Naive thymus-derived CD4-positive, alpha-beta T cell (primary cell): Measurements from ENCODE around the gene CHRNA4. TPM values are rescaled to one million over a fixed set of nuclear protein-coding genes. Genes with fewer than 3 reads are reported as not detected.
A peak's percentile ranks its signal among the peaks of the same experiment; 100 is the strongest.

ENCODE experiments used
- ATAC-seq: fragments of 150-1000 bp; cut with Tn5 transposase; 2 replicates; pipeline ENCODE4 v1.10.0; 2021; ENCODE audit warnings: mild to moderate bottlenecking, moderate library complexity
- CTCF ChIA-PET: fragments of 350-600 bp; sonication (Branson Sonifier 250); formaldehyde crosslinking; loops from one replicate; lab custom pipeline; 2021; ENCODE audit warnings: antibody characterized with exemption; lab: Charles Lee
- POLR2A ChIA-PET: fragments of 350-600 bp; sonication (Branson Sonifier 250); formaldehyde crosslinking; loops from one replicate; lab custom pipeline; 2021; ENCODE audit warnings: antibody characterized with exemption, inconsistent platforms; lab: Charles Lee
- DNase-seq, 9 donors: peaks; one replicate each; pipeline versions ENCODE4 v3.0.0 to v3.0.0-alpha.2; 2020 to 2022; ENCODE audit warnings: mixed read lengths in 1 of 9
- H3K27ac ChIP-seq: one replicate; pipeline ENCODE4 v1.7.0; 2013; ENCODE audit warnings: mild to moderate bottlenecking, low read depth, low read length, moderate library complexity
- H3K27me3 ChIP-seq, 2 donors: one replicate each; pipeline ENCODE4 v1.7.0; 2013; ENCODE audit warnings: low read length in 2 of 2, mild to moderate bottlenecking in 2 of 2, moderate library complexity in 2 of 2; ENCODE audit not compliant: control insufficient read depth in 2 of 2, insufficient read depth in 2 of 2
- H3K36me3 ChIP-seq, 3 experiments: 1 replicate in 2 of 3; 2 replicates in 1 of 3; pipeline ENCODE4 v1.7.0; 2013; ENCODE audit warnings: low read length in 3 of 3, mild to moderate bottlenecking in 3 of 3, moderate library complexity in 1 of 3; ENCODE audit not compliant: insufficient read depth in 3 of 3, control insufficient read depth in 2 of 3
- H3K4me1 ChIP-seq, 2 donors: one replicate each; pipeline ENCODE4 v1.7.0; 2013; ENCODE audit warnings: low read length in 2 of 2, mild to moderate bottlenecking in 2 of 2, moderate library complexity in 1 of 2; ENCODE audit not compliant: control insufficient read depth in 2 of 2, insufficient read depth in 2 of 2
- H3K4me3 ChIP-seq: 2 replicates; pipeline ENCODE4 v1.7.0; 2013; ENCODE audit warnings: mild to moderate bottlenecking, low read length
- H3K9me3 ChIP-seq, 3 experiments: 1 replicate in 2 of 3; 2 replicates in 1 of 3; pipeline ENCODE4 v1.7.0; 2013; ENCODE audit warnings: low read length in 3 of 3; ENCODE audit not compliant: control insufficient read depth in 2 of 3
- H3K27ac Mint-ChIP-seq, 9 donors: one replicate each; pipeline ENCODE4 v1.8.0; 2020 to 2022; ENCODE audit warnings: mixed read lengths in 9 of 9, mild to moderate bottlenecking in 8 of 9, moderate library complexity in 5 of 9, inconsistent platforms in 2 of 9
- H3K27me3 Mint-ChIP-seq, 5 donors: one replicate each; pipeline ENCODE4 v1.8.0; 2021 to 2022; ENCODE audit warnings: mixed read lengths in 5 of 5, mild to moderate bottlenecking in 1 of 5
- H3K36me3 Mint-ChIP-seq, 5 donors: one replicate each; pipeline ENCODE4 v1.8.0; 2020 to 2022; ENCODE audit warnings: mixed read lengths in 5 of 5, mild to moderate bottlenecking in 3 of 5, inconsistent platforms in 1 of 5
- H3K4me1 Mint-ChIP-seq, 7 donors: one replicate each; pipeline ENCODE4 v1.8.0; 2020 to 2022; ENCODE audit warnings: mixed read lengths in 7 of 7, mild to moderate bottlenecking in 3 of 7, inconsistent platforms in 1 of 7
- H3K4me3 Mint-ChIP-seq, 10 donors: one replicate each; pipeline ENCODE4 v1.8.0; 2020 to 2022; ENCODE audit warnings: mild to moderate bottlenecking in 10 of 10, mixed read lengths in 10 of 10, moderate library complexity in 6 of 10, inconsistent platforms in 2 of 10
- H3K9me3 Mint-ChIP-seq, 11 donors: one replicate each; pipeline ENCODE4 v1.8.0; 2020 to 2022; ENCODE audit warnings: mixed read lengths in 11 of 11, mild to moderate bottlenecking in 4 of 11, inconsistent platforms in 1 of 11, moderate library complexity in 1 of 11
- intact Hi-C, 2 donors: fragments of 100-400 bp; cut with micrococcal nuclease; formaldehyde crosslinking; loops; one replicate each; pipeline ENCODE4 v1.15.1; 2023
- polyA plus RNA-seq, 2 donors: library from polyadenylated mRNA; unstranded; fragments of 300-500 nt; fragmentation: Illumina TruSeq; gene quantifications; one replicate each; pipeline ENCODE4 v1.2.3, GENCODE V29; 2021
- total RNA-seq, 6 experiments: library from RNA in 5 of 6; stranded (reverse) in 5 of 6; gene quantifications; 1 replicate in 5 of 6; 2 replicates in 1 of 6; pipeline ENCODE4 v1.2.3 and lab custom pipeline; 2021 to 2026

The CHRNA4 gene
- total and polyA plus RNA-seq, 7 experiments from 2014 or later: not detected

- Mint-ChIP-seq H3K4me1 (peaks cover 0 to 3% (median 0%) of the 10 kb centered on the region in 7 donors), H3K4me3 (no peak overlapping the region), H3K27ac (no peak overlapping the region), H3K36me3 (no peaks in the 10 kb centered on the region), H3K27me3 (peaks cover 3 to 19% (median 14%) of the 10 kb centered on the region in 5 donors), H3K9me3 (peaks cover 0 to 1% (median 0%) of the 10 kb centered on the region in 11 donors)
- Histone ChIP-seq H3K36me3 (no peaks in the 10 kb centered on the region), H3K4me1 (no peaks in the 10 kb centered on the region), H3K27ac (no peak overlapping the region), H3K27me3 (no peaks in the 10 kb centered on the region), H3K9me3 (no peaks in the 10 kb centered on the region), H3K4me3 (no peak overlapping the region)
- intact Hi-C loops: no loop called here
- POLR2A ChIA-PET: no interaction called here
- CTCF ChIA-PET: no interaction called here
- ATAC-seq (no peak), DNase-seq (no peak)
These were observed 12.1 kb upstream of the CHRNA4 start for GRCh38 chr20:63372971-63373885.

GRCh38 chr20:63371291-63371865 is 10.2 kb upstream of the CHRNA4 start:
- POLR2A ChIA-PET: no interaction called here
- H3K9me3 Mint-ChIP-seq: peaks cover 0 to 1% (median 0%) of the 10 kb centered on the region in 11 donors
- no peak for ATAC-seq
- no peaks in the 10 kb centered on the region for H3K4me1 Mint-ChIP-seq
- H3K4me3 ChIP-seq: no peak overlapping the region
- no peaks in the 10 kb centered on the region for H3K36me3 Mint-ChIP-seq
- no peaks in the 10 kb centered on the region for H3K36me3 ChIP-seq
- H3K27ac ChIP-seq: no peak overlapping the region
- H3K27me3 ChIP-seq: no peaks in the 10 kb centered on the region
- DNase-seq: no peak
- CTCF ChIA-PET: no interaction called here
- no peaks in the 10 kb centered on the region for H3K9me3 ChIP-seq
- peaks cover 3 to 15% (median 6%) of the 10 kb centered on the region in 5 donors for H3K27me3 Mint-ChIP-seq
- intact Hi-C loops: no loop called here
- H3K27ac Mint-ChIP-seq: no peak overlapping the region
- H3K4me3 Mint-ChIP-seq: no peak overlapping the region
- no peaks in the 10 kb centered on the region for H3K4me1 ChIP-seq

- no peak for DNase-seq
- Mint-ChIP-seq H3K4me1 (no peaks in the 10 kb centered on the region), H3K27me3 (peaks cover 0 to 14% (median 6%) of the 10 kb centered on the region in 5 donors), H3K9me3 (peaks cover 0 to 1% (median 0%) of the 10 kb centered on the region in 11 donors), H3K27ac (no peak overlapping the region), H3K36me3 (no peaks in the 10 kb centered on the region), H3K4me3 (no peak overlapping the region)
- Histone ChIP-seq H3K4me1 (no peaks in the 10 kb centered on the region), H3K4me3 (no peak overlapping the region), H3K27me3 (no peaks in the 10 kb centered on the region), H3K9me3 (no peaks in the 10 kb centered on the region), H3K36me3 (no peaks in the 10 kb centered on the region), H3K27ac (no peak overlapping the region)
- intact Hi-C loops: no loop called here
- CTCF ChIA-PET: no interaction called here
- ATAC-seq: no peak
- POLR2A ChIA-PET: no interaction called here
These were observed 9.6 kb upstream of the CHRNA4 start for GRCh38 chr20:63370618-63371187.

GRCh38 chr20:63369724-63370617 is 8.8 kb upstream of the CHRNA4 start:
- H3K9me3 Mint-ChIP-seq: peaks cover 0 to 1% (median 0%) of the 10 kb centered on the region in 11 donors
- POLR2A ChIA-PET: no interaction called here
- peaks cover 0 to 18% (median 7%) of the 10 kb centered on the region in 5 donors for H3K27me3 Mint-ChIP-seq
- ATAC-seq (no peak), DNase-seq (no peak)
- Histone ChIP-seq H3K4me1 (no peaks in the 10 kb centered on the region), H3K27ac (no peak overlapping the region), H3K36me3 (no peaks in the 10 kb centered on the region), H3K4me3 (no peak overlapping the region), H3K27me3 (no peaks in the 10 kb centered on the region), H3K9me3 (no peaks in the 10 kb centered on the region)
- H3K36me3 Mint-ChIP-seq: no peaks in the 10 kb centered on the region
- H3K4me1 Mint-ChIP-seq: no peaks in the 10 kb centered on the region
- H3K4me3 Mint-ChIP-seq: no peak overlapping the region
- no peak overlapping the region for H3K27ac Mint-ChIP-seq
- intact Hi-C loops: no loop called here
- CTCF ChIA-PET: no interaction called here

GRCh38 chr20:63369024-63369530 is 7.9 kb upstream of the CHRNA4 start:
- Histone ChIP-seq H3K36me3 (no peaks in the 10 kb centered on the region), H3K4me1 (no peaks in the 10 kb centered on the region), H3K27ac (no peak overlapping the region), H3K9me3 (no peaks in the 10 kb centered on the region), H3K4me3 (no peak overlapping the region), H3K27me3 (no peaks in the 10 kb centered on the region)
- Mint-ChIP-seq H3K36me3 (no peaks in the 10 kb centered on the region), H3K4me1 (no peaks in the 10 kb centered on the region), H3K4me3 (no peak overlapping the region), H3K27me3 (peaks cover 0 to 18% (median 7%) of the 10 kb centered on the region in 5 donors), H3K27ac (no peak overlapping the region), H3K9me3 (peaks cover 0 to 1% (median 0%) of the 10 kb centered on the region in 11 donors)
- intact Hi-C loops: no loop called here
- CTCF ChIA-PET: no interaction called here
- peak; percentile 27 for ATAC-seq
- DNase-seq: no peak
- POLR2A ChIA-PET: no interaction called here

GRCh38 chr20:63368151-63368550 is 7.0 kb upstream of the CHRNA4 start:
- H3K9me3 Mint-ChIP-seq: peaks cover 0 to 1% (median 0%) of the 10 kb centered on the region in 11 donors
- no peak for ATAC-seq
- H3K4me1 Mint-ChIP-seq: no peaks in the 10 kb centered on the region
- Histone ChIP-seq H3K36me3 (no peaks in the 10 kb centered on the region), H3K27me3 (peaks cover 0 to 1% of the 10 kb centered on the region in 2 donors), H3K27ac (no peak overlapping the region), H3K4me3 (no peak overlapping the region), H3K9me3 (no peaks in the 10 kb centered on the region), H3K4me1 (no peaks in the 10 kb centered on the region)
- no peak overlapping the region for H3K4me3 Mint-ChIP-seq
- ChIA-PET POLR2A (no interaction called here), CTCF (no interaction called here)
- H3K36me3 Mint-ChIP-seq: no peaks in the 10 kb centered on the region
- intact Hi-C loops: no loop called here
- no peak overlapping the region for H3K27ac Mint-ChIP-seq
- peaks cover 0 to 18% (median 7%) of the 10 kb centered on the region in 5 donors for H3K27me3 Mint-ChIP-seq
- DNase-seq: no peak
